HG02642 (cell line): ENCODE data around the gene FYN.
"Not testable (repeated sequence)": the region's sequence is repeated elsewhere in the genome, so short reads cannot be mapped to it uniquely, and the experiment has no call there.

ENCODE experiments used
- ATAC-seq: cut with Tn5 transposase; IDR thresholded peaks from one replicate; pipeline ENCODE4 v1.9.1; 2021; ENCODE audit warnings: mild to moderate bottlenecking; ENCODE audit not compliant: unreplicated experiment, poor library complexity

The FYN gene

DNA sequence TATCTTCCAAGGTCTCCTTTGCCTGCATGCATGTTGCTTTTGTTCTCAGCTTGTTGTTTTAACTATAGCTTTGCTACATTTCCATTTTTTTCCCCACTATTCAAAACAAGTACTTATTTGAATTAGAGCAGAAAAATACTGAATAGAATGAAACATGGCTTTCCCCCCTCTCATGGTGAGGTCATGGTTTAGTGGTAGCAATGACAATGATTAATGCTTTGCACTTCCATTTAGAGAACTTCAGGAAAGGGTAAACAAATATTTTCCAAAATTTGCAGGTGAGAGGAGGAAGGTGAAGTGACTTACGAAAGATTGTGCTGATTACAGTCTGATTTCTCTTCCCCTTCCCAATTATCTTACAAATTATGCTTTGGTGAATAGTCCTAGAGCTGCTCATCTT is 219.8 kb downstream of the FYN start:
- no peak for ATAC-seq

DNA sequence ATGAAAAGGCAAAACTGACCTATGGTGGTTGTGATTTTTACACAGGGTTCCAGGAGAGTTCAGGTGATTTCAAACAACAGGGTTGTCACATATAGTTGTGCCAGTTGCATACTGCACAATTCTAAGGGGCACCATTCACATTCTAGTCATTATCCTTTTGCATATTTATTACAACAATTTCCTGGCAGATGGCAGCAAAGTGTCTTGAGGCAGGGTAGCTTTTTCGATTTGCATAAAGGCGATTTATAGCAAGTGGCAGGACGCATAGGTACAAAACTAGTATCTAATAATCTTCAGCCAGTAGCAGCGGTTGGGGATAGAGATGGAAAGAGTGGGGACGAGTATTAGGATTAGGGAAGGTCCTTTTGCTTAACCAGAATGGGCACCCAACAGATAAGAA is 221.1 kb downstream of the FYN start:
- ATAC-seq = no peak

DNA sequence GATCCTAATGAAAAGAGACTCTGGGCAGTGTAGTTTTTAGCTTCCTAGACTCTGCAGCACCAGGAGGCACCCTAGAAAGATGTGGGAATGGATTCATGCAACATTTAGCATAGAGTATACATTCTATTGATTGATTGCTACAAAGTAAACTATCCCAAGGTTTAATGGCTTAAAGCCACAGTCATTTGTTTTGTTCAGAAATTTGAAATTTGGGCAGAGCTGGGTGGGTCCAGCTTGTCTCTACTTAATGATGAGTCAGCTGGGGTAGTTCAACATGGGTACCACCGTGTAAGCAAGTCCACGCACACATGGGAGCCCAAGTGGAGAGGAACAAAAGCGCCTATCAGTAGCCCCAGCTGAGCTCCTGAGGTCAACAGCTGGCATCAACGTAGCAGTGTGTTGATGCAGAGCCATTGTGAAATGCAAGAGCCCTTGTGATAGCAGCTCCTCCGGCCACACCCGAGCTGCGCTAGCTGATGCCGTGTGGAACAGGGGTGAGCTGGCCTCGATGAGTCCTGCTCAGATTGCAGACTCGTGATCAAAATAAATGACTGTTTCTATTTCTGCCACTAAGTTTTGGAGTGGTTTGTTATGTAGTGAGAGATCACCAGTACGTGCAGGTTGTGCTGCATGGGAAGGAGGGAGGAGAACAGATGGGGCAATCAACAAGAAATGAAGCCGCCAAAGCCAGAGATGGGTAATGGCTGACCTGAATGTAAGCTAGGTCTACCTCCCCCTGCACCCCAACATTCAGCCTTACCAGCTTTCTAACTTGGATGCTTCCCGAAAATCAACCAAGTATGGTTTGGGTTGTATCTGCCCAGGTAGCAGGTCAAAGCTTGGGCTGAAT is 221.8 kb downstream of the FYN start:
- no peak for ATAC-seq

DNA sequence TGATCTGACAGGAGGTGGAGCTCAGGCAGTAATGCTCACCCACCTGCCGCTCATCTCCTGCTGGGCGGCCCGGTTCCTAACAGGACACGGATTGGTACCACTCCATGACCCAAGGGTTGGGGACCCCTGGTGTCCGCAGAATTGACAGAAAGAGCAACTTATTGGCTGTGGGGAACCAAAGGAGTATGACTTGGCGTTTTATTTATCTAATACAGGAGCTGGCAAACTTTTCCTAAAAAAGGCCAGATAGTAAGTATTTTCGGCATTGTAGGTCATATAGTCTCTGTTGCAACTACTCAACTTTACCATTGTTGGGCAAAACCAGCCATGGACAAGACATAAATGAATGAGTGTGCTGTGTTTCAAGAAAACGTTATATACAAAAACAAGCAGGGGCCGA is 223.2 kb downstream of the FYN start:
- no peak for ATAC-seq

DNA sequence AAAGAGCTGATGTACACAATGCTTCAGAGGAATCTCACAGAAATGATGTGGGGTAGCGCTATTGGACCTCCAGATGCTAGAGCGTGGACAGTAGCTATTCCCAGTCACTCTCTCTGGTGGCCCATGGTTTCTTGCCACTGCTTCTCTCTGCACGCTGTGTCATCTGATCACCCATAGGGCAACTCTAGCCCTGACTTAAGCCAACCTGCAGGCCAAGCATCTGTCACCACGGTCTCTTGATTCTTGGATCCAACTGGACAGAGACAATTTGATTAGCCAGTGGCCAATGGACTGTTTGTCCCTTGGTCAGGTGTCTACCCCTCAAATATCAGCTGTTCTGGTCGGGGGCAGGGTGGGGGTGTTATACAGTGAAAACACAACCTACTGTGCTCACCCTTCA is 225.2 kb downstream of the FYN start:
- no peak for ATAC-seq

DNA sequence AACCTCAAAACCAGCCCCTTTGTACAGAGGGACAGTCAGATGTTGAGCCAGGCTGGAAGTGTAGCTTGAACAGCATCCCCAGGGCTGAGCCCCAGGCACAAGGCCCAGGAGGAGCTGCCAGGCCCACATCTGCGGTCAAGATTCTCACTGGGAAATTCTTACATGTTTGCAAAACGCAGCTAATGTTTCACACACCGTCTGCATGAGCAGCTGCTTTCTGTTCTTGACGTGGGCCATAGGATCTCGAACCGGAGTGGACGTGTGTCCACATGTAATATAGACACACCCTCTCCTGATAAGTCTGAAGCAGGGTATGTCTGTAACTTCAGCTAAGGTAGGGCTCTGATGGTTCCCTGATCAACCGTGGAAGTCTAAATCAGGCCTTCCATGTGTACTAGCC is 226.3 kb downstream of the FYN start:
- ATAC-seq = no peak

DNA sequence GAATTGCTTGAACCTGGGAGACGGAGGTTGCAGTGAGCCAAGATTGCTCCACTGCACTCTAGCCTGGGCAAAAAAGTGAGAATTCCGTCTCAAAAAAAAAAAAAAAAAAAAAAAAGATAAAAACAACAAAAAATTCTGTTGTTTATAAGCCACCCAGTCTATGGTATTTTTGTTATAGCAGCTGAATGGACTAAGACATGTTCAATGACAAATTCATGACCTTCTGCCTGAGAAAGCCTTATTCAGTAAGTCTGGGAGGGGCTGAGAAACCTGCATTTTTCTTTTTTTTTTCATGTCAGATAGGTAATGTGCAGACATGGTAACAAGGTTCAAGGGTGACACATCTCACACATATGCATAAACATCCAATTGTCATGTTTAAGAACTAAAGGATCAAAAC is 227.2 kb downstream of the FYN start:
- no peak for ATAC-seq

DNA sequence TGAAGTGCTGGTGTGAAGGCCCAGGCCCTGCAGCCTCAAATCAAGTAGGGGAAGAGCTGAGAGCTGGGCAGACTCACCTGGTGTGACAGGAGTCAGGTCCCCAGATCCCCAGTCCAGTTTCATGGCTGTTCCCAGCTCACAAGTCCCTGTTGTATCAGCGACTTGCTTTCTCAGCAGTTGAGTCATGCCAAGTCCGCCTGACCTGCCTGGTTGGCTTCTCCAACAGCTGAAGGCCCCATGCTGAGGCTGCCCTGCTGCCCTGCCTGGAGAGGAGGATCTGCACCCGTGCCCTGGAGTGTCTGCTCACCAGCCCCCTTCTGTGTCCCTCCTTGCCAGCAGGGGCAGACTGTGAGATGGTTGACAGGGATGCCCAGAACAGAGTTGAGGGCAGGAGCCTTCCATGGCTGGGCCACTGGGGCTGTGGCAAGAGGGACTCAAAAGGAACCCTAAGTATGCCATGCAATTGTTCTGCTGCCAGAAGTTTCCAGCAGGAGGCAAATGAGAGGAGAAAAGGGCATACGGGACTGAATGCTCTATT is 228.3 kb downstream of the FYN start:
- ATAC-seq = no peak

DNA sequence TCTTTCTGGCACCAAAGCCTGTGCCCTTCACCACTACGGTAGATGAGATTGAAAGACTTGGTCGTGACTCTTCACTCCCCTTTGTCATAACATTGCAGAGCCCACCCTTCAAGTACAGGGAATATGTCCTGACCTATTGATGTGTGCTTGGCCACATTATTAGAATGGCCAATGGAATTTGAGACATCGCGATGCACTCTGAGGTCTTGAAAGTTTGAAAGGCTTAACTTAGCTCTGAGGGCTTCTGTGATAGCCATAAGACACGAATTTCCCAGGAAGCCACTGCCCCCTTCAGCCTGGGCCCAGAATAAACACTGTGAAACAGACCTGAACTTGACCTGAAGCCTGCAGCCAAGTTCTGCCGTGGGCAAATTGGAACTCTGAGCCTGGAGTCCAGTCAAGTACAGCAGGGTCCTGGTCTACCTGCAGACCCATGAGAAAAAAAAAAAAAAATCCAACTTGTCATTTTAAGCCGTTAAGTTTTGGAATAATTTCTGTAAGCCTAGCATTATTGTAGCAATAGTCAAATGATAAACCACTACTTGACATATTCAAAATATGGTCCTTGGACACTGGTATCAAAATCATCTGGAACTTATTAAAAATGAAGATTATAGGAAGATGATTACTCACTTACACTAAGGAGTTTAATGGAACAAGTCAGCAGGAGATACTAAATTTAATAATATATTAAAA is 230.6 kb downstream of the FYN start:
- ATAC-seq = peak; percentile 81

DNA sequence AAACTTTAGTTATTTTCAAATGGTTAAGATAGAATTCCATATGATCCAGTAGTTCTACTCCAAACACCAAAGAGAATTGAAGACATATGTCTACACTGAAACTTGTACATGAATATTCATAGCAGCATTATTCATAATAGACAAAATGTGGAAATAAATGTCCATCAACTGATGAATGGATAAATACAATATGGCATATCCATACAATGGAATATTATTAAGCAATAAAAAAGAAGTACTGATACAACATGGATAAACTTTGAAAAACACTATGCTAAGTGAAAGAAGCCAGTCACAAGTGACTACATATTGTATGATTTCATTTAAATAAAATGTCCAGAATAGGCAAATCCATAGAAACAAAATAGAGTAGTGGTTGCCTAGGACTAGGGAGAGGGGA is 234.0 kb downstream of the FYN start:
- no peak for ATAC-seq

DNA sequence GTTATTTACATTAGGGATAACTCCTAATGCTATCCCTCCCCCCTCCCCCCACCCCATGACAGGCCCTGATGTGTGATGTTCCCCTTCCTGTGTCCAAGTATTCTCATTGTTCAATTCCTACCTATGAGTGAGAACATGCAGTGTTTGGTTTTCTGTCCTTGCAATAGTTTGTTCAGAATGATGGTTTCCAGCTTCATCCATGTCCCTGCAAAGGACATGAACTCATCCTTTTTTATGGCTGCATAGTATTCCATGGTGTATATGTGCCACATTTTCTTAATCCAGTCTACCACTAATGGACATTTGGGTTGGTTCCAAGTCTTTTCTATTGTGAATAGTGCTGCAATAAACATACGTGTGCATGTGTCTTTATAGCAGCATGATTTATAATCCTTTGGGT is 238.3 kb downstream of the FYN start:
- ATAC-seq = not testable (repeated sequence)

DNA sequence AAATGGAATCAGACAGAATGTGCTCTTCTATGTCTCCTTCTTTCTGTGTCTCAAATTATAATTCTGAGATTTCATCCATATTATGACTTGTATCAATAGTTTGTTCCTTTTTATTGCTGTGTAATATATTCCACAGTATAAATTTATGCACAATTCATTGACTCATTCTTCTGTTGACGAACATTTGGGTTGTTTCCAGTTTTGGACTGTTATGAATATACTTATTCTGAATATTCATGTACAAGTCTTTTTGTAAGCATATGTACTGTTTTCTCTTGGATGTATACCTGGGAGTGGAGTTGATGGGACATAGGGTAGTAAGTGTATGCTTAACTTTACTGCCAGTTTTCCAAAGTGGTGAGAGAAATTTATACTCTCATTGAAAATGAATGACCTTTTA is 239.4 kb downstream of the FYN start:
- ATAC-seq = no peak

DNA sequence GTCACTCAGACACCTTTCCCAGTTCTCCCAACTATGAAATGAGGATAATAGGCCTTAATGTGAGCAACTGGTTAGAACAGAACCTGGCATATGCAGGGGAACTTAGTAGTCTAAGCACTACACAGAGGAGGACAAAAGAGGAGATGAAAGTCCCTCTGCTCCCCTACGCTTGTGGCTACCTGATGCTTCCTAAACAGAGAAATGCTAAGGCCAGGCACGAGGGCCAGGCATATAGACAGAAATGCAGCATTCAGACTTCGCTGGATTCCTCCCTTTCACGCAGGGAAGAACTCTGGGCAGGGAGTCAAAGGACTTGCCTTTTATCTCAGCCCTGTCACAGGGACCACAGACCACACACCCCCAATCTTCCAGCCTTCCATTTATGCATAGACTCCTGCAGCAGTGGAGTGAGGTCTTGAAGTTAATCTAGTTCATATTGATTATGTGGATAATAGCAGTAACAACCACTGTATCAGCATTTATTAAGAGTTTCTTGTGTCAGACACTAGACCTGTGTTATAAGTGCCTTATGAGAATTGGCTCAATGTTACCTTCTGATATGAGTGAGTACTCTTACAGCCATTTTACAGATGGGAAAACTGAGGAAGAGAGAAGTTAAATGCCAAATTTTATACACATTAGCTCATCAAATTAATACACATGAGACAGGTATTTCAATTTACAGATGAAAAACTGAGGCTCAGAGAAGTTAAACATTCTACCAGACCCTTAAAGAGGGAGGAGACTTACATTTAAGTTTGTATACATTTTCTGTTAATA is 240.6 kb downstream of the FYN start:
- ATAC-seq = no peak

DNA sequence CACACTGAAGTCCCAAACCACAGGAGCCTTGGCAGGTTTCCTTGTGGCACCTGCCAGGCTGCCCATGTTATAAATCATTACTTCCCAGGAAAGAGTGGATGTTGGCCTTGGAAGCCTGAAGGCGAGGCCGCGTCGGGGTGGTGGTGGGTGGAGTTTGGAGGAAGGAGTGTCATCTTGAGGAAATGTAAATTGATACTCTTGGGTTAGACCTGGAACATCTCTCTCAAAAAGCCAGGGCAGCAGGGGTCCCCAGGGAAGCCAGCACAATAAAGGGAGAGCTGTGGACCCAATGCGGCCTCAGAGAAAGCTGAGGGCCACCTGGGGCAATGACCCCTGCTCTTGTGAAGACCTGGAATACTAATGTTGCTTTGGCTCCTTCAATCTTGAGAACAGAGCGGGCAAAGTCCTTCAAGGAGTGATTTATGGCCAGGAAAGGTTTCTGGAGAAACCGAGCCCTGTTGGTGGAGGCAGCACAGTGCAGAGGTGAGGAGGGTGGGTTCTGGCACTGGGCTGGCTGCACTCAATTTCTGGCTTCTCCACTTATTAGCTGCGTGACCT is 241.3 kb downstream of the FYN start:
- no peak for ATAC-seq

DNA sequence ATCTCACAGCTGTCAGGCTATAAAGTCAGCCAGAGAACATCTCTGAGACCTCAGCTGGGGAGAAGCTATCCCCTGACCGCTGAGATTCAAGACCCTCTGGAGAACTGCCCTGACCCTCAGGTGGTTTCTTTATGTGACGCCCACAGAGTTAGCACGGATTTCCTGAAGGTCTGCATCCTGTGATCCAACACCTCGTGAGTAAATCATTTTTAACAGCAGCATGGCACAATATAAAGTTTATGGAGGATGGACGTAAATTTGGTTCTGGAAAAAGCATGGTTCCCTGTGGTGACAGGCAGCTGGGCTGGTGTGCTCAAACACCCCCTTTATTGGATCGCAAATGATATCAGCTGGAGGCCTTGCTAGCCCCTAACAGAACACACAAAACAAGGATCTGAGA is 242.2 kb downstream of the FYN start:
- no peak for ATAC-seq

DNA sequence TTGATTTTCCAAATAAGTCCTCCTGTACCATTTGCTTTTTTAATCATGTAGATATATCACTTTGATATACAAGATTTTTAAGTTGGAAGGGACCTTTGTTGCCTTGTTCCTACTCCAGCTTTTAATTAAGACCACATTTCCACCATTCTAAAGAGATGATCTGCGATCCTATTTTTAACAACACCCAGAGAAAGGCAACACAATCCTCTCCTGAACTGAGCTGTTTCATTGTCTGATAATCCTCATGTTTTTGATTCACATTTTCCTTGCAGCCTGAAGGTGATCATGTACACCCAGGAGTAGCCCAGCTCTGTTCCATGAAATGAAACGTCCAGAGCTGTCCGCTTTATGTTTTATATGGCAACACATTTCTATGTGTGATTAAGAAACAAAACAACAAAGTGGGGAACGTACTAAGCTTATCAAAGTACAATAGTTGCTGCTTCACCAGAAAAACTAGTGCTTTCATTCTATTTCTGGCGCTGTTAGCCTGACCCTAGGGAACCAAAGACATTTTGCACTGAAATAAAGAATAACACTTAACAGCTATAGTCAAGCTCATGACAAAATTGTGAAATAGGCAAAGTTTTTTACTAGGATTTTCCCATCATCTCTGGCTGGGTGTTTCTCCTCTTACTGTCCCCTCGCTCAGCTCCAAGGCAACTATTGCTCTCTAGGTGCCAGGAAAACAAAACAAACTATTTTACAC is 245.0 kb downstream of the FYN start:
- no peak for ATAC-seq

DNA sequence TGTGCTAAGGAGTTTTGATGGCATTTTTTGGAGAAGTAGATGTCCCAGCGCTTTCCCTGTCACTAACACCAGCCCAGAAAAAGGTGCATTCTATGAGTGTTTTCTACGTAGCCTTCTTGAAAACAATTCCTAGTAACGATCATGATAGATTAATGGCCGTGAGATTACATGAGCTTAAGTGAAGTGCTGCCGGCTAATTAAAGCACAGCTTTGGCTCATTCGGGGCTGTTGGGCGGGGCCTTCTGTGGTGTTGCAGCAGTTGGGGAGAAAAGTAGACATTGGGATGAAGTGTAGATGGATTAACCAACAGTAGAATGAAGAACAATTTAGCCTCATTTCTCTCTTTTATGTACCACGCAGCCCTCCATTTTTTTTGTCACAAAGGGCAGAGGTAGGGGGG is 246.8 kb downstream of the FYN start:
- no peak for ATAC-seq

DNA sequence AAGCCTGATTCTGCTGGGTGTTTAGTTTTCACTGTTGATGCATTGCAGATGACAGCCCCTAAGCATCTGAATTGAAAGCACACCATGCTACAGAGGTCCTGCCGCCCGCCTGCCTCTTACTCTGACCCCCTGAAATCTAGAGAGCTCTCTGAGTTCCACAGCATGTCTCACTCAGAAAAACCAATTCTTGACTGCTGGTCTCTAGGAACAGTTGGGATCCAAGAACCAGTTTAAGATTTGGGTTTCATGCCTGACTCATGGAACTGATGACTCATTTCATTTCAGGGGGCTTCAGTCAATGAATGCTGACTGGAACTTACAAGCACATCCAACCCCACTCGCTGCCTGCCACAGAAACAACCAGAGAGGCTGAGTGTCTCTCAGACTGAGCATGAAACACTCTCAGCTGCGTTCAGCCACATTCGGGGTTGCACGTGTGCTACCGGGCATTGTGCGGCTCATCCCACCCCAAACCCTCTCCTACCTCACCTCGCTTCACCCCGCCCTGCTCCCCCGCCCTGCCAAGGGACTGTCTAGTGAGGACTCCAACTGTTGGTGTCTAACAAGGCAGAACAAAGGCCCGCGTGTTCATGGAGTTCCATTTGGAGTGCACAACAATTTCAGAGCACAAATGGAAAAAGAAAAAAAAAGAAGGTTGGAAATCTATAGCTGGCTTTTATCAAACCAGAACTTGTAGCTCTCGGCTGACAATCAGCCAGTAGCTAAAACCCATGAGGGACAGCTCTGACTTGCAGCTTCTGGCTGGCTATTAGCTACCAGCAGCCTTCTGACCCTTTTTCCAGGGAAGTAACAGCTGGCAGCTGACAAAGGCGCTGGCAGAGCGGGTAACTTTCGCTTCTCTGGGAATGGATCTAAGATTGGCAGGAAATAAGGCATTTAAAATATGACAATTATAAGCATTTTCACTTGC is 247.5 kb downstream of the FYN start:
- no peak for ATAC-seq

DNA sequence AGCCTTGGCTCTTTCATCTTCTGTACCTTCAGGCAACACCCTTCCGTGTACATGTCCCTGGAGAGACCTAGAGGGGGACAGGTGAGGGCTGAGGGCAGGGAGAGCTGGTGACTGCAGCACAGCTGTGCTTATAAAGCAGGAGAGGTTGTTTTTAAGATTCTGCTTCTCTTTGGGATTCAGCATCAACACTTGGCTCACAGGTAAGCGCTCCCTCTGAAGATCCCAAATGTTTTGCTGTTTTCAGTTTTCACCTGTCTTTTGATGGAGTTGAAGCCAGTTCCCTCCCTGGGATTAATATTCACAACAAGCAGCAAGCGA is 248.2 kb downstream of the FYN start:
- ATAC-seq = no peak
